DOHH2 (cell line): ENCODE data around the gene CAMTA1.

ENCODE experiments used
- H3F3A ChIP-seq: fragments of 200-600 bp; sonication (generic), shearing (Covaris generic); 2 replicates; pipeline ENCODE4 v1.6.0; 2016; ENCODE audit warnings: antibody characterized with exemption, mild to moderate bottlenecking; ENCODE audit not compliant: control insufficient read depth, insufficient read depth
- H3K27ac ChIP-seq: fragments of 200-600 bp; sonication (generic); 2 replicates; pipeline ENCODE4 v1.5.1; 2014; ENCODE audit warnings: low read depth, mild to moderate bottlenecking, low read length, moderate library complexity
- H3K27me3 ChIP-seq: fragments of 200-600 bp; sonication (generic); 2 replicates; pipeline ENCODE4 v1.6.1; 2014; ENCODE audit warnings: mild to moderate bottlenecking, low read length, mixed read lengths; ENCODE audit not compliant: control insufficient read depth
- H3K36me3 ChIP-seq: fragments of 200-600 bp; sonication (generic); 2 replicates; pipeline ENCODE4 v1.6.1; 2014; ENCODE audit warnings: mild to moderate bottlenecking, low read length, moderate library complexity, mixed read lengths; ENCODE audit not compliant: control insufficient read depth
- H3K4me1 ChIP-seq: fragments of 200-600 bp; sonication (generic); 2 replicates; pipeline ENCODE4 v1.6.1; 2014; ENCODE audit warnings: mild to moderate bottlenecking, low read length, mixed read lengths; ENCODE audit not compliant: control insufficient read depth
- H3K4me2 ChIP-seq: fragments of 200-600 bp; sonication (generic); 2 replicates; pipeline ENCODE4 v1.6.0; 2014; ENCODE audit warnings: mild to moderate bottlenecking, low read length, moderate library complexity
- H3K4me3 ChIP-seq: fragments of 200-600 bp; sonication (generic); 2 replicates; pipeline ENCODE4 v1.5.1; 2014; ENCODE audit warnings: mild to moderate bottlenecking, low read length, mixed read lengths
- H3K79me2 ChIP-seq: fragments of 200-600 bp; sonication (generic); 2 replicates; pipeline ENCODE4 v1.6.1; 2014; ENCODE audit warnings: mild to moderate bottlenecking, low read length, mixed read lengths; ENCODE audit not compliant: control insufficient read depth
- H3K9me2 ChIP-seq: fragments of 200-600 bp; sonication (generic); replicated peaks from 2 replicates; pipeline ENCODE4 v1.6.1; 2014; ENCODE audit warnings: mild to moderate bottlenecking, low read length, mixed read lengths; ENCODE audit not compliant: control insufficient read depth
- H3K9me3 ChIP-seq: fragments of 200-600 bp; sonication (generic); 2 replicates; pipeline ENCODE4 v1.6.1; 2014; ENCODE audit warnings: antibody characterized with exemption, low read length, mixed read lengths; ENCODE audit not compliant: control insufficient read depth, insufficient read depth
- H4K20me1 ChIP-seq: fragments of 200-600 bp; sonication (generic); 2 replicates; pipeline ENCODE4 v1.6.0; 2014; ENCODE audit warnings: low read depth, mild to moderate bottlenecking, antibody characterized with exemption, low read length, moderate library complexity; ENCODE audit not compliant: control insufficient read depth, insufficient read depth
- EZH2phosphoT487 ChIP-seq: fragments of 200-600 bp; sonication (generic); IDR thresholded peaks from 2 replicates; pipeline ENCODE4 v1.6.1; 2017; ENCODE audit warnings: borderline replicate concordance, mild to moderate bottlenecking, antibody characterized with exemption, low read length, moderate library complexity, mixed read lengths
- TF ChIP-seq, protein P1 (sequence below): fragments of 200-600 bp; sonication (generic); IDR thresholded peaks from one replicate; pipeline ENCODE4 v1.5.1; 2014; ENCODE audit warnings: antibody characterized with exemption, mild to moderate bottlenecking, low read depth, low read length; ENCODE audit not compliant: poor library complexity, severe bottlenecking

The CAMTA1 gene

DNA sequence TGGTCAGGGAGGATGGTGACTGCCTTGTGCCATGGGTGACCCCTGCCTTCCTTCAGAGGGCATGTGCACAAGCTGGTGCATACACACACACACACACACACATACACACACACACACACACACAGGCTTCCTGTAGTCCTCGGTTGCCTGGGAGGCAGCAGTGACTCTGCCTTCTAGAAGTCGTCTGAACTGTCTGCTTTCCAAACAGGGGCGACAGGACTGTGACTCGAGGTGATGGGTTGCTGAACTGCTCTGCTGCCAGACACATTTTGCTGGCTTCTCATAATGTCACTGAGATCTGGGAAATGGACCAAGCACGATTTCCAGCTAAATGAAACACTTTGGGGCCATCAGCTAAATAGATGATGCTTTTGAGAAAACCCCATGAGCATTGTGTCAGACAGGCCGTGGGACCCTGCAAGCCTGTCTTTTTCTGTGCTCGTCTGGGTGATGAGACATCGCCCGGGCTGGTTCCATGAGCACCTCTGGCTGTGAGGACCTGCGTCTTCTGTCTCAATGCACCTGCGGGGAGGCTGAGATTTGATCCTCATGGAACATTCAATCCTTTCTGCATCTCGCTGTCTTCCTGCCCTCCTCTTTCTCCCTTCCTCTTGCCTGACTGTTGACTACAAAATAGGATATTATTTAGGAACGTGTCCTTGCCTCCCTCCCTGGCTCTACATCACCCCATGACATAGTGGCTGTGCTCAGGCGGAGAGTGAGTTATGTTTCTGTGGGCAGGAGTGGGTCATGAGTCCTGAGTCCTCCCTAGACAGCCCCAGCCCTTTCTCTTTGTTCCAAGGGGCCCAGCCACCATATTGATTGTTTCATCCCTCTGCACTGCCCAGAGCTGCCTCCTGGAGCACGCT is 436.8 kb downstream of the CAMTA1 start:
- no peaks in the 10 kb centered on the region for H4K20me1 ChIP-seq
- no peaks in the 10 kb centered on the region for H3K36me3 ChIP-seq
- H3K4me2 ChIP-seq: no peak overlapping the region
- no peaks in the 10 kb centered on the region for H3K27me3 ChIP-seq
- no peaks in the 10 kb centered on the region for H3F3A ChIP-seq
- no peak overlapping the region for H3K27ac ChIP-seq
- no peak overlapping the region for H3K4me3 ChIP-seq
- TF ChIP-seq, protein P1, sequence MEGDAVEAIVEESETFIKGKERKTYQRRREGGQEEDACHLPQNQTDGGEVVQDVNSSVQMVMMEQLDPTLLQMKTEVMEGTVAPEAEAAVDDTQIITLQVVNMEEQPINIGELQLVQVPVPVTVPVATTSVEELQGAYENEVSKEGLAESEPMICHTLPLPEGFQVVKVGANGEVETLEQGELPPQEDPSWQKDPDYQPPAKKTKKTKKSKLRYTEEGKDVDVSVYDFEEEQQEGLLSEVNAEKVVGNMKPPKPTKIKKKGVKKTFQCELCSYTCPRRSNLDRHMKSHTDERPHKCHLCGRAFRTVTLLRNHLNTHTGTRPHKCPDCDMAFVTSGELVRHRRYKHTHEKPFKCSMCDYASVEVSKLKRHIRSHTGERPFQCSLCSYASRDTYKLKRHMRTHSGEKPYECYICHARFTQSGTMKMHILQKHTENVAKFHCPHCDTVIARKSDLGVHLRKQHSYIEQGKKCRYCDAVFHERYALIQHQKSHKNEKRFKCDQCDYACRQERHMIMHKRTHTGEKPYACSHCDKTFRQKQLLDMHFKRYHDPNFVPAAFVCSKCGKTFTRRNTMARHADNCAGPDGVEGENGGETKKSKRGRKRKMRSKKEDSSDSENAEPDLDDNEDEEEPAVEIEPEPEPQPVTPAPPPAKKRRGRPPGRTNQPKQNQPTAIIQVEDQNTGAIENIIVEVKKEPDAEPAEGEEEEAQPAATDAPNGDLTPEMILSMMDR: no peak
- TF ChIP-seq EZH2phosphoT487: no peak
- H3K9me2 ChIP-seq: no peaks in the 10 kb centered on the region
- no peaks in the 10 kb centered on the region for H3K79me2 ChIP-seq
- H3K9me3 ChIP-seq: no peaks in the 10 kb centered on the region
- H3K4me1 ChIP-seq: no peaks in the 10 kb centered on the region

DNA sequence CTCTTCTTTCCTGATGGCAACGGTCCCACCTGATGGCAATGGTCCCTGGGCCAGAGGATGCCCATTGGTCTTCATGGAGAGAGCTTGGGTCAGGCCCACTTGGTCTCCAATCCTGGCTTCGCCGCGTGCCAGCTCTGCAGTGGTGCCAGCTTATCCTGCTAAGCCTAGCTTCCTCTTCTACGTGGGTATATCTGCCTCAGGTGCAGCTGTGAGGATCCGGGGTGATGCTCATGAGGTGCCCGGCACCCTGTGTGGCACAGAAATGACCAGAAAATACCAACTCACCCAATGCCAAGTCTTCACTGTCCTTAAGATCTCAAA is 437.4 kb downstream of the CAMTA1 start:
- no peak overlapping the region for H3K27ac ChIP-seq
- no peak overlapping the region for H3K4me2 ChIP-seq
- H3K4me3 ChIP-seq: no peak overlapping the region
- H3K9me3 ChIP-seq: no peaks in the 10 kb centered on the region
- no peaks in the 10 kb centered on the region for H3K27me3 ChIP-seq
- no peaks in the 10 kb centered on the region for H3F3A ChIP-seq
- H3K9me2 ChIP-seq: no peaks in the 10 kb centered on the region
- no peaks in the 10 kb centered on the region for H3K4me1 ChIP-seq
- no peaks in the 10 kb centered on the region for H3K36me3 ChIP-seq
- no peaks in the 10 kb centered on the region for H3K79me2 ChIP-seq
- H4K20me1 ChIP-seq: no peaks in the 10 kb centered on the region
- TF ChIP-seq, protein P1: no peak
- no peak for TF ChIP-seq EZH2phosphoT487

DNA sequence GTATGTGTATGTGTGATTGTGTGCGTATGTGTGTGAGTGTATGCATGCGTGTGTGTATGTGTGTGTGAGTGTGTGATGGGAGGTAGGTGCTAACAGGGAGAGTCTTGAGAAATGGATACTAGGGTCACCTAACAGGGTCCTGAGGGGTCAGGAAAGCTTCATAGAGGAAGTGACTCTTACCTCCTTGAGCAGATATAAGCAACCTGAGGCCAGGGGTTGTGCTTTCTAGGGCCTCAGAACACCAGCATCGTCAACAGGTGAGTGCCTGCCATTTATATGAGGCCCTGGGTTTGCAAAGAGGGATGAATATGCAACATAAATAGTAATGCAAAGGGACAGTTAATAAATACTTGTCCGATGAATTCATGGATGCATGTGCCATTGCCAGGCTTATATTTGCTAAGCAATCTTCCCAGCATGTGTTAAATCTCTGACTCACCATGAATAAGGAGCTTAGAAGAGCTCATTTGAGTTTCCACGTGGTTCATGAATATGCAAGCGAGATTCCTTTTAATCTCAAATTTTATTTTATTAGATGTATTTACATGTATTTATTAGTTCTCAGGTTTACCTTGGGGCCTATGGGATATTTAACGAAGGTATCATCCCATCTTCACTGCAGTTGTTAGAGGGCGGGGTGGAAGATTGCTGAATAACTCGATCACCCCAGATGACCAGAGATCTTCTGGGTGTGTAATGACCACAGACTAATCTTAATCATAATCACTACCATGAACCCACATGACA is 438.3 kb downstream of the CAMTA1 start:
- Histone ChIP-seq H4K20me1 (no peaks in the 10 kb centered on the region), H3K27ac (no peak overlapping the region), H3K4me1 (no peaks in the 10 kb centered on the region), H3K27me3 (no peaks in the 10 kb centered on the region), H3K79me2 (no peaks in the 10 kb centered on the region), H3K36me3 (no peaks in the 10 kb centered on the region), H3K9me3 (no peaks in the 10 kb centered on the region), H3K4me3 (no peak overlapping the region), H3K4me2 (no peak overlapping the region), H3K9me2 (no peaks in the 10 kb centered on the region), H3F3A (no peaks in the 10 kb centered on the region)
- no peak for TF ChIP-seq EZH2phosphoT487
- TF ChIP-seq, protein P1: no peak
